ENCODE data around the gene SH3BGRL3. TPM values are rescaled to one million over a fixed set of nuclear protein-coding genes. Genes with fewer than 3 reads are reported as not detected.
"Not testable (repeated sequence)": the region's sequence is repeated elsewhere in the genome, so short reads cannot be mapped to it uniquely, and the experiment has no call there.

The SH3BGRL3 gene
- total and polyA plus RNA-seq, 8 donors: 90.4 to 347 (median 110) TPM

- intact Hi-C loops (cut with DNase I): no loop called here
- H3K36me3 ChIP-seq: peaks cover 0 to 7% of the 10 kb centered on the region in 2 donors
- DNase-seq (no peak), ATAC-seq (no peak)
- no peaks in the 10 kb centered on the region for H3K4me1 ChIP-seq
- TF ChIP-seq, protein P1, sequence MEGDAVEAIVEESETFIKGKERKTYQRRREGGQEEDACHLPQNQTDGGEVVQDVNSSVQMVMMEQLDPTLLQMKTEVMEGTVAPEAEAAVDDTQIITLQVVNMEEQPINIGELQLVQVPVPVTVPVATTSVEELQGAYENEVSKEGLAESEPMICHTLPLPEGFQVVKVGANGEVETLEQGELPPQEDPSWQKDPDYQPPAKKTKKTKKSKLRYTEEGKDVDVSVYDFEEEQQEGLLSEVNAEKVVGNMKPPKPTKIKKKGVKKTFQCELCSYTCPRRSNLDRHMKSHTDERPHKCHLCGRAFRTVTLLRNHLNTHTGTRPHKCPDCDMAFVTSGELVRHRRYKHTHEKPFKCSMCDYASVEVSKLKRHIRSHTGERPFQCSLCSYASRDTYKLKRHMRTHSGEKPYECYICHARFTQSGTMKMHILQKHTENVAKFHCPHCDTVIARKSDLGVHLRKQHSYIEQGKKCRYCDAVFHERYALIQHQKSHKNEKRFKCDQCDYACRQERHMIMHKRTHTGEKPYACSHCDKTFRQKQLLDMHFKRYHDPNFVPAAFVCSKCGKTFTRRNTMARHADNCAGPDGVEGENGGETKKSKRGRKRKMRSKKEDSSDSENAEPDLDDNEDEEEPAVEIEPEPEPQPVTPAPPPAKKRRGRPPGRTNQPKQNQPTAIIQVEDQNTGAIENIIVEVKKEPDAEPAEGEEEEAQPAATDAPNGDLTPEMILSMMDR (IDR thresholded peaks at IDR 0.05): no peak
- no peak overlapping the region for H3K27ac ChIP-seq
- no peaks in the 10 kb centered on the region for H3K9me3 ChIP-seq
- H3K4me3 ChIP-seq: no peak overlapping the region
- H3K27me3 ChIP-seq: peaks cover 0 to 12% of the 10 kb centered on the region in 2 donors
These were observed 48.1 kb downstream of the SH3BGRL3 start for GRCh38 chr1:26327956-26328362.

GRCh38 chr1:26328597-26328996 is 48.7 kb downstream of the SH3BGRL3 start:
- TF ChIP-seq, protein P1 (IDR thresholded peaks at IDR 0.05): no peak
- no peaks in the 10 kb centered on the region for H3K9me3 ChIP-seq
- H3K27me3 ChIP-seq: peaks cover 0 to 18% of the 10 kb centered on the region in 2 donors
- H3K36me3 ChIP-seq: peaks cover 0 to 6% of the 10 kb centered on the region in 2 donors
- peaks cover 0 to 3% of the 10 kb centered on the region in 2 donors for H3K4me1 ChIP-seq
- H3K4me3 ChIP-seq: no peak overlapping the region
- H3K27ac ChIP-seq: no peak overlapping the region
- DNase-seq: no peak
- ATAC-seq: no peak
- intact Hi-C loops (cut with DNase I): no loop called here

- H3K27ac ChIP-seq; DNase-seq; H3K36me3 ChIP-seq; ATAC-seq; H3K4me1 ChIP-seq; intact Hi-C loops (cut with DNase I); H3K9me3 ChIP-seq; H3K4me3 ChIP-seq: not testable (repeated sequence)
- peaks cover 0 to 26% of the 10 kb centered on the region in 2 donors for H3K27me3 ChIP-seq
These were observed 49.5 kb downstream of the SH3BGRL3 start for GRCh38 chr1:26329380-26329779.

DNA sequence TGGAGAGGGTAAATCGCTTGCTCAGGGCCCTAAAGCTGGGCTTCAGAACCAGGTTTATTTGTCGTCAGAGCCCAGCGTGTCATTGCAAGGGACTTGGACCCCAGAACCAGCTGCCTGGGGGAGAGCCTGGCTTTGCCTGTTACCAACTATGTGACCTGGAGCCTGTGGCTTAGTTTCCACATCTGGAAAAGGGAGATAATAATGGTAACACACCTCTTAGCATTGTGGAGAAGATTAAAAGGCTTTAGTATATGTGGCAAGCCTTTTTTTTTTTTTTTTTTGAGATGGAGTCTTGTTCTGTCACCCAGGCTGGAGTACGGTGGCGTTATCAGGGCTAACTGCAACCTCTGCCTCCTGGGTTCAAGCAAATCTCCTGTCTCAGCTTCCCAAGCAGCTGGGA is 50.4 kb downstream of the SH3BGRL3 start:
- ATAC-seq (no peak), DNase-seq (no peak)
- Histone ChIP-seq H3K36me3 (no peaks in the 10 kb centered on the region), H3K27me3 (peaks cover 0 to 35% of the 10 kb centered on the region in 2 donors), H3K4me1 (peaks cover 0 to 7% of the 10 kb centered on the region in 2 donors), H3K9me3 (no peaks in the 10 kb centered on the region), H3K27ac (no peak overlapping the region), H3K4me3 (no peak overlapping the region)
- intact Hi-C loops (cut with DNase I): no loop called here
- TF ChIP-seq, protein P1 (IDR thresholded peaks at IDR 0.05): no peak

Other genes with a start within 250 kb of the SH3BGRL3 start
- under 1 TPM in 1 of 2 donors, not detected in 1; 0.15 TPM for gene SLC30A2, start 234.0 kb upstream of the SH3BGRL3 start, total RNA-seq
- gene SLC30A2, start 234.0 kb upstream of the SH3BGRL3 start, polyA plus RNA-seq (ENCODE audit: insufficient read length in 6 of 6): under 1 TPM; 0.14 to 0.29 (median 0.27) TPM
- gene TRIM63, start 212.5 kb upstream of the SH3BGRL3 start, total RNA-seq: under 1 TPM; 0.15 to 0.26 TPM
- 1 to 10 TPM in 2 of 6 donors, under 1 TPM in 1, not detected in 3; 0.29 to 1.8 (median 1.2) TPM for gene TRIM63, start 212.5 kb upstream of the SH3BGRL3 start, polyA plus RNA-seq (ENCODE audit: insufficient read length in 6 of 6)
- 10 to 100 TPM in 1 of 2 donors, 1 to 10 TPM in 1; 7.0 to 12.7 TPM for gene PDIK1L, start 168.3 kb upstream of the SH3BGRL3 start, total RNA-seq
- gene PDIK1L, start 168.3 kb upstream of the SH3BGRL3 start, polyA plus RNA-seq (ENCODE audit: insufficient read length in 6 of 6): 10 to 100 TPM; 20.6 to 26.0 (median 23.2) TPM
- 1 to 10 TPM; 2.3 to 5.1 TPM for gene FAM110D, start 121.0 kb upstream of the SH3BGRL3 start, total RNA-seq
- gene FAM110D, start 121.0 kb upstream of the SH3BGRL3 start, polyA plus RNA-seq (ENCODE audit: insufficient read length in 6 of 6): 1 to 10 TPM; 1.0 to 2.2 (median 1.4) TPM
- not detected for gene C1orf232, start 111.1 kb upstream of the SH3BGRL3 start, total RNA-seq
- not detected for gene C1orf232, start 111.1 kb upstream of the SH3BGRL3 start, polyA plus RNA-seq (ENCODE audit: insufficient read length in 6 of 6)
- 10 to 100 TPM; 23.2 to 32.2 TPM for gene ZNF593, start 110.2 kb upstream of the SH3BGRL3 start, total RNA-seq
- gene ZNF593, start 110.2 kb upstream of the SH3BGRL3 start, polyA plus RNA-seq (ENCODE audit: insufficient read length in 6 of 6): 10 to 100 TPM in 5 of 6 donors, 1 to 10 TPM in 1; 8.7 to 18.1 (median 13.7) TPM
- not detected for gene ZNF593OS, start 108.3 kb upstream of the SH3BGRL3 start, total RNA-seq
- 1 to 10 TPM; 1.0 to 3.2 (median 1.2) TPM for gene ZNF593OS, start 108.3 kb upstream of the SH3BGRL3 start, polyA plus RNA-seq (ENCODE audit: insufficient read length in 6 of 6)
- gene CNKSR1, start 102.6 kb upstream of the SH3BGRL3 start, total RNA-seq: 10 to 100 TPM; 17.2 to 32.9 TPM
- 10 to 100 TPM; 15.8 to 25.5 (median 22.5) TPM for gene CNKSR1, start 102.6 kb upstream of the SH3BGRL3 start, polyA plus RNA-seq (ENCODE audit: insufficient read length in 6 of 6)
- not detected for gene CATSPER4, start 89.5 kb upstream of the SH3BGRL3 start, total RNA-seq
- under 1 TPM in 2 of 6 donors, not detected in 4; 0.11 to 0.13 TPM for gene CATSPER4, start 89.5 kb upstream of the SH3BGRL3 start, polyA plus RNA-seq (ENCODE audit: insufficient read length in 6 of 6)
- 10 to 100 TPM; 12.1 to 13.6 TPM for gene CEP85, start 45.9 kb upstream of the SH3BGRL3 start, total RNA-seq
- gene CEP85, start 45.9 kb upstream of the SH3BGRL3 start, polyA plus RNA-seq (ENCODE audit: insufficient read length in 6 of 6): 10 to 100 TPM; 20.8 to 24.8 (median 21.7) TPM
- gene UBXN11, start 26.6 kb downstream of the SH3BGRL3 start, total RNA-seq: 10 to 100 TPM; 24.0 to 43.1 TPM
- 10 to 100 TPM; 23.0 to 29.7 (median 26.1) TPM for gene UBXN11, start 26.6 kb downstream of the SH3BGRL3 start, polyA plus RNA-seq (ENCODE audit: insufficient read length in 6 of 6)
- gene CD52, start 37.9 kb downstream of the SH3BGRL3 start, total RNA-seq: 100 to 1,000 TPM in 1 of 2 donors, 10 to 100 TPM in 1; 96.7 to 170 TPM
- gene CD52, start 37.9 kb downstream of the SH3BGRL3 start, polyA plus RNA-seq (ENCODE audit: insufficient read length in 6 of 6): 1 to 10 TPM; 2.6 to 6.4 (median 5.8) TPM
- gene CRYBG2, start 74.0 kb downstream of the SH3BGRL3 start, total RNA-seq: 1 to 10 TPM; 2.0 to 7.6 TPM
- gene CRYBG2, start 74.0 kb downstream of the SH3BGRL3 start, polyA plus RNA-seq (ENCODE audit: insufficient read length in 6 of 6): 1 to 10 TPM in 5 of 6 donors, under 1 TPM in 1; 0.94 to 2.4 (median 1.4) TPM
- under 1 TPM; 0.47 to 0.86 TPM for gene ZNF683, start 92.7 kb downstream of the SH3BGRL3 start, total RNA-seq
- under 1 TPM in 5 of 6 donors, not detected in 1; 0.09 to 0.22 (median 0.18) TPM for gene ZNF683, start 92.7 kb downstream of the SH3BGRL3 start, polyA plus RNA-seq (ENCODE audit: insufficient read length in 6 of 6)
- not detected for gene LIN28A, start 130.7 kb downstream of the SH3BGRL3 start, total RNA-seq
- under 1 TPM; 0.06 to 0.11 (median 0.10) TPM for gene LIN28A, start 130.7 kb downstream of the SH3BGRL3 start, polyA plus RNA-seq (ENCODE audit: insufficient read length in 6 of 6)
- 10 to 100 TPM; 49.6 to 56.0 TPM for gene DHDDS, start 152.2 kb downstream of the SH3BGRL3 start, total RNA-seq
- gene DHDDS, start 152.2 kb downstream of the SH3BGRL3 start, polyA plus RNA-seq (ENCODE audit: insufficient read length in 6 of 6): 10 to 100 TPM; 34.5 to 39.0 (median 35.3) TPM
- gene HMGN2, start 192.4 kb downstream of the SH3BGRL3 start, total RNA-seq: 100 to 1,000 TPM; 266 to 355 TPM
- gene HMGN2, start 192.4 kb downstream of the SH3BGRL3 start, polyA plus RNA-seq (ENCODE audit: insufficient read length in 6 of 6): 1,000 to 10,000 TPM; 1,030 to 1,494 (median 1,162) TPM
- gene RPS6KA1, start 249.7 kb downstream of the SH3BGRL3 start, total RNA-seq: 100 to 1,000 TPM in 1 of 2 donors, 10 to 100 TPM in 1; 85.6 to 104 TPM
- gene RPS6KA1, start 249.7 kb downstream of the SH3BGRL3 start, polyA plus RNA-seq (ENCODE audit: insufficient read length in 6 of 6): 10 to 100 TPM; 19.9 to 27.1 (median 24.5) TPM

All from left lung (tissue), 10 donors.